GM04504 (cell line): ENCODE measurements around the gene ZNF335.
A peak's percentile ranks its signal among the peaks of the same experiment; 100 is the strongest.
"Not testable (repeated sequence)": the region's sequence is repeated elsewhere in the genome, so short reads cannot be mapped to it uniquely, and the experiment has no call there.

Experiments used
- DNase-seq: peaks from one replicate; pipeline ENCODE4 v3.0.0-alpha.2; 2012; ENCODE audit warnings: low read depth

The ZNF335 gene

GRCh38 chr20:45971425-45971674 lies 653 bp downstream of the ZNF335 start:
- no peak for DNase-seq

GRCh38 chr20:45970646-45971424 lies 1.2 kb downstream of the ZNF335 start:
- DNase-seq: no peak

- DNase-seq: no peak
Observed at GRCh38 chr20:45969712-45970634, 2.0 kb downstream of the ZNF335 start.

GRCh38 chr20:45968801-45969711 lies 2.9 kb downstream of the ZNF335 start:
- DNase-seq: peak; percentile 46

GRCh38 chr20:45968081-45968671 lies 3.8 kb downstream of the ZNF335 start:
- no peak for DNase-seq

- no peak for DNase-seq
Observed at GRCh38 chr20:45967551-45968080, 4.4 kb downstream of the ZNF335 start.

- no peak for DNase-seq
Observed at GRCh38 chr20:45965169-45966002, 6.6 kb downstream of the ZNF335 start.

- DNase-seq: no peak
Observed at GRCh38 chr20:45964006-45964400, 8.0 kb downstream of the ZNF335 start.

- no peak for DNase-seq
Observed at GRCh38 chr20:45963059-45964005, 8.7 kb downstream of the ZNF335 start.

GRCh38 chr20:45962031-45962755 lies 9.8 kb downstream of the ZNF335 start:
- DNase-seq: no peak

- DNase-seq: no peak
Observed at GRCh38 chr20:45959956-45960630, 11.9 kb downstream of the ZNF335 start.

GRCh38 chr20:45959126-45959525 lies 12.9 kb downstream of the ZNF335 start:
- no peak for DNase-seq

GRCh38 chr20:45958593-45958992 lies 13.4 kb downstream of the ZNF335 start:
- no peak for DNase-seq

GRCh38 chr20:45957021-45957941 lies 14.7 kb downstream of the ZNF335 start:
- no peak for DNase-seq

GRCh38 chr20:45956326-45956725 lies 15.7 kb downstream of the ZNF335 start:
- not testable (repeated sequence) for DNase-seq

- DNase-seq: no peak
Observed at GRCh38 chr20:45953672-45954071, 18.3 kb downstream of the ZNF335 start.

- DNase-seq: no peak
Observed at GRCh38 chr20:45952861-45953260, 19.1 kb downstream of the ZNF335 start.
